ENCODE results near the gene MYO1B.
"Not testable (repeated sequence)": the region's sequence is repeated elsewhere in the genome, so short reads cannot be mapped to it uniquely, and the experiment has no call there.

MYO1B gene

DNA sequence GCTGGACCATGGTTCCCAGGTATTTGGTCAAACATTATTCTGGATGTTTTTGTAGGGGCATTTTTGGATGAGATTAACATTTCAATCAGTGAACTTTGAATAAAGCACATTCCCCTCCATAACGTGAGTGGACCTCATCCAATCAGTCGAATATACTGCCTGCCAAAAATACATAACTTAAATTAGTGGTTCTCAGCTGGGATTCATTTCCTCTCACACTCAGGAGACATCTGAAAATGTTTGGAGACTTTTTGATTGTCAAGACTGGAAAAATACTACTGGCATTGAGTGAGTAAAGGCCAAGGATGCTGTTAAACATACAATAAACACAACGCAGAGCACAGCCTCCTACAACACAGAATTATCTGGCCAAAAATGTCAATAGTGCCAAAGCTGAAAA lies 198.2 kb downstream of the MYO1B start:
- no peak for DNase-seq (ENCODE audit: low read depth in 2 of 3, low spot score in 2 of 3)

DNA sequence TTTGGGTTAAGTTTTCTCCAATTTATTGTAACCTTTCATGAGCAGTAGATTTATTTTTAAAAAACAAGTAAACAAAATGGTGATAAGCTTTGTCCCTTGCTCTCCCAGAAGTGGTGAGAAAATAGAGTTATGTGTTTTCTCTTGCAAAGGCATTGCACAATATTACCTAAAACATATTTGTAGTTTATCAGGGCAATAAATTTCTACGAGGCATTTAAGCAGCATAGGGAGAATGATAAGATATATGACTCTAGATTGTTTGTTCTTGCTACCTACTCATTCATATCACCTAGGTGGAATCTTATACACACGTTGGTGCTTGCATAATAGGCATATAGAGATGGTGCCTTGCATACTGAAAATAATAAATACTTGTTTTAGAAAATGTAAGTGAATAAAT lies 201.7 kb downstream of the MYO1B start:
- no peak for DNase-seq (ENCODE audit: low read depth in 2 of 3, low spot score in 2 of 3)

- DNase-seq (ENCODE audit: low read depth in 2 of 3, low spot score in 2 of 3): no peak
Observed at GRCh38 chr2:191451116-191451515, 205.9 kb downstream of the MYO1B start.

- DNase-seq (ENCODE audit: low read depth in 2 of 3, low spot score in 2 of 3): no peak
Observed at GRCh38 chr2:191452065-191452464, 206.9 kb downstream of the MYO1B start.

GRCh38 chr2:191453761-191454160 lies 208.6 kb downstream of the MYO1B start:
- DNase-seq (ENCODE audit: low read depth in 2 of 3, low spot score in 2 of 3): no peak

DNA sequence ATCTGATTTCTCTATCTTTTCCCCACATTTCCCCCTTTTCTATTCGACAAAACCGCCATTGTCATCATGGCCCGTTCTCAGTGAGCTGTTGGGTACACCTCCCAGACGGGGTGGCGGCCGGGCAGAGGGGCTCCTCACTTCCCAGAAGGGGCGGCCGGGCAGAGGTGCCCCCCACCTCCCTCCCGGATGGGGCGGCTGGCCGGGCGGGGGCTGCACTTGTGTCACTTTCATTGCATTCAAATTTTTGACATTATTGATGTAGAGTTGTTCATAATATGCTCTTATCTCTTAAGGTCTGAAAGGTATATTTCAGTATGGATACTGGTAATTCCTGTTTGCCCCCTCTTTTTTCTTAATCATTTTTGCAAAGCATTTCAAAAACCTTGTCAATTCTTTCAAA lies 211.3 kb downstream of the MYO1B start:
- not testable (repeated sequence) for DNase-seq (ENCODE audit: low read depth in 2 of 3, low spot score in 2 of 3)

- no peak for DNase-seq (ENCODE audit: low read depth in 2 of 3, low spot score in 2 of 3)
Observed at GRCh38 chr2:191459158-191459557, 214.0 kb downstream of the MYO1B start.

GRCh38 chr2:191462370-191462769 lies 217.2 kb downstream of the MYO1B start:
- no peak for DNase-seq (ENCODE audit: low read depth in 2 of 3, low spot score in 2 of 3)

GRCh38 chr2:191463790-191464189 lies 218.6 kb downstream of the MYO1B start:
- DNase-seq (ENCODE audit: low read depth in 2 of 3, low spot score in 2 of 3): no peak

DNA sequence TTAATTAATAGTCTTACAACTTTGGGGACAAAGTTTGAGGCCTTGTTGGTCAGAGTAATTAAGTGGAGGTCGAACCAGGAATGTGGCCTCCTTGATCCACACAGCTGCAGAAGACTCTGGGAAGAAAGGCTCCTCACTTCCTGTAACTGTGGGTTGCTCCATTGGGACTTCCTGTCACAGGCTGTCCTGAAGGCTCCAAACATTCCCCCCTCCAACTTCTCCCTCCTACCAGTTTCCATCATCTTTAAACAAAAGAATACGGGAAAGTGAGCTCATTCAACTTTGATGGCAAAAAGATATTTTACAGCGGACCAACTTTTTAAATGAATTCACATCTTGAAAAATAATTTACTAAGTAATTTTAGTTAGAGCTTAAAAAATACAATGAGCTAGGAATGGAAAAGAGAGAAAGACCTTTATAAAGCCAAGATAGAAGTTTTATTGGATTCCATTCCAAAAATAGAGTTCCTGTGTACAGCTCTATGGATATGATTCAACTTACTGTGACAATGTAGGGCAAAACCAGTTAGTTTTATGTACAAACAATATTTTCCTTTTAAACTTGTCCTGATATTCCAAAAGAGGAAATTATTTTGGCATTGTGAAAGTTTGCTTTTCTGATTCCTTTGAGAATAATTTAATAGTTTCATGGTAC lies 220.7 kb downstream of the MYO1B start:
- no peak for DNase-seq (ENCODE audit: low read depth in 2 of 3, low spot score in 2 of 3)

GRCh38 chr2:191467113-191467512 lies 221.9 kb downstream of the MYO1B start:
- DNase-seq (ENCODE audit: low read depth in 2 of 3, low spot score in 2 of 3): no peak

DNA sequence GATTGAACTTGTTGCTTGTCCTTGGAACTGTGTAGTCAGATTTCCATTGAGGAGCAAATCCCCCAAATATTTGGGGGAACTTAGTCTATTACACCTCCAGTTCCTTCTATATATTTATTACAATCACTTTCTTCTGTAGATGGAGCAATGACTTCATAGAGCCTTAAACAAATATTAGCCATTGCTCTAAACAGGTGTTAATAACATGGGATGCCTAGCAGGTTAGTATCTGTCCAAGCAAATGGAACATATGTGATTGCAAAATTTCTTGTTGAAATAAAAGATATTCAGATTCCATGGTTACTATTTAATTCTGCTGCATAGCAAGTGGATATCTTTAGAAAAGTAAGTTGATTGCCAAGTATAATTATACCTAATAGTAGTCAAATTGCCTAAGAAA lies 225.1 kb downstream of the MYO1B start:
- DNase-seq (ENCODE audit: low read depth in 2 of 3, low spot score in 2 of 3): no peak

- no peak for DNase-seq (ENCODE audit: low read depth in 2 of 3, low spot score in 2 of 3)
Observed at GRCh38 chr2:191474464-191474863, 229.3 kb downstream of the MYO1B start.

All from activated CD8-positive, alpha-beta memory T cell treated with anti-CD3 and anti-CD28 coated beads for 48 hours (primary cell).